Activated T-cell treated with anti-CD3 and anti-CD28 coated beads, Interleukin-2, amount 50 U/mL, for 4 hours (primary cell): Measurements from ENCODE around the gene KIF18A. TPM values are rescaled to one million over a fixed set of nuclear protein-coding genes. Genes with fewer than 3 reads are reported as not detected.

Source experiments
- ATAC-seq, 2 donors: fragments of 200-7000 bp; cut with Tn5 transposase; one replicate each; pipeline ENCODE4 v1.10.0; 2021
- DNase-seq: peaks from one replicate; pipeline ENCODE4 v3.0.0-alpha.2; 2020
- H3K27me3 Mint-ChIP-seq: one replicate; pipeline ENCODE4 v1.8.0; 2021; ENCODE audit warnings: low read depth, mixed read lengths
- H3K36me3 Mint-ChIP-seq: one replicate; pipeline ENCODE4 v1.8.0; 2022; ENCODE audit warnings: mixed read lengths; ENCODE audit not compliant: insufficient read depth
- H3K4me1 Mint-ChIP-seq: one replicate; pipeline ENCODE4 v1.8.0; 2021; ENCODE audit warnings: low read depth, mixed read lengths
- H3K4me3 Mint-ChIP-seq: one replicate; pipeline ENCODE4 v1.8.0; 2021; ENCODE audit warnings: mild to moderate bottlenecking, moderate library complexity, mixed read lengths
- H3K9me3 Mint-ChIP-seq: one replicate; pipeline ENCODE4 v1.8.0; 2021; ENCODE audit warnings: mixed read lengths
- total RNA-seq, 3 donors: library from RNA; stranded (reverse); gene quantifications; one replicate each; pipeline ENCODE4 v1.2.1, GENCODE V29; 2021

Gene KIF18A
- total RNA-seq, 3 donors from 2014 or later = 2.8 to 4.0 (median 2.9) TPM

- ATAC-seq (no peak), DNase-seq (no peak)
- H3K4me1 Mint-ChIP-seq = no peaks in the 10 kb centered on the region
- no peaks in the 10 kb centered on the region for H3K36me3 Mint-ChIP-seq
- no peak overlapping the region for H3K4me3 Mint-ChIP-seq
- H3K9me3 Mint-ChIP-seq = no peaks in the 10 kb centered on the region
- no peaks in the 10 kb centered on the region for H3K27me3 Mint-ChIP-seq
Measured at GRCh38 chr11:28043930-28044709, 63.8 kb downstream of the KIF18A start.

GRCh38 chr11:28040384-28040783 is 67.6 kb downstream of the KIF18A start:
- Mint-ChIP-seq H3K36me3 (peaks cover 1% of the 10 kb centered on the region), H3K4me3 (no peak overlapping the region), H3K27me3 (no peaks in the 10 kb centered on the region), H3K9me3 (no peaks in the 10 kb centered on the region), H3K4me1 (no peaks in the 10 kb centered on the region)
- ATAC-seq (no peak), DNase-seq (no peak)

GRCh38 chr11:28038775-28039174 is 69.2 kb downstream of the KIF18A start:
- no peaks in the 10 kb centered on the region for H3K9me3 Mint-ChIP-seq
- no peak overlapping the region for H3K4me3 Mint-ChIP-seq
- ATAC-seq (no peak), DNase-seq (no peak)
- no peaks in the 10 kb centered on the region for H3K27me3 Mint-ChIP-seq
- peaks cover 1% of the 10 kb centered on the region for H3K36me3 Mint-ChIP-seq
- H3K4me1 Mint-ChIP-seq = no peaks in the 10 kb centered on the region

- ATAC-seq = no peak
- H3K4me1 Mint-ChIP-seq = no peaks in the 10 kb centered on the region
- H3K27me3 Mint-ChIP-seq = no peaks in the 10 kb centered on the region
- DNase-seq = no peak
- H3K9me3 Mint-ChIP-seq = no peaks in the 10 kb centered on the region
- no peak overlapping the region for H3K4me3 Mint-ChIP-seq
- no peaks in the 10 kb centered on the region for H3K36me3 Mint-ChIP-seq
Measured at GRCh38 chr11:28026634-28027290, 81.2 kb downstream of the KIF18A start.

GRCh38 chr11:28017816-28018215 is 90.1 kb downstream of the KIF18A start:
- no peaks in the 10 kb centered on the region for H3K27me3 Mint-ChIP-seq
- H3K4me1 Mint-ChIP-seq = no peaks in the 10 kb centered on the region
- ATAC-seq = no peak
- H3K36me3 Mint-ChIP-seq = no peaks in the 10 kb centered on the region
- no peak overlapping the region for H3K4me3 Mint-ChIP-seq
- DNase-seq = no peak
- H3K9me3 Mint-ChIP-seq = no peaks in the 10 kb centered on the region

- no peak overlapping the region for H3K4me3 Mint-ChIP-seq
- no peaks in the 10 kb centered on the region for H3K36me3 Mint-ChIP-seq
- ATAC-seq (no peak), DNase-seq (no peak)
- H3K9me3 Mint-ChIP-seq = no peaks in the 10 kb centered on the region
- no peaks in the 10 kb centered on the region for H3K27me3 Mint-ChIP-seq
- no peaks in the 10 kb centered on the region for H3K4me1 Mint-ChIP-seq
Measured at GRCh38 chr11:28011813-28012212, 96.1 kb downstream of the KIF18A start.

GRCh38 chr11:28009996-28010395 is 98.0 kb downstream of the KIF18A start:
- H3K27me3 Mint-ChIP-seq = no peaks in the 10 kb centered on the region
- DNase-seq (no peak), ATAC-seq (no peak)
- no peaks in the 10 kb centered on the region for H3K4me1 Mint-ChIP-seq
- H3K36me3 Mint-ChIP-seq = no peaks in the 10 kb centered on the region
- H3K9me3 Mint-ChIP-seq = no peaks in the 10 kb centered on the region
- no peak overlapping the region for H3K4me3 Mint-ChIP-seq

GRCh38 chr11:28009388-28009787 is 98.6 kb downstream of the KIF18A start:
- Mint-ChIP-seq H3K27me3 (no peaks in the 10 kb centered on the region), H3K4me3 (no peak overlapping the region), H3K9me3 (no peaks in the 10 kb centered on the region), H3K36me3 (no peaks in the 10 kb centered on the region), H3K4me1 (no peaks in the 10 kb centered on the region)
- DNase-seq (no peak), ATAC-seq (no peak)

- Mint-ChIP-seq H3K9me3 (peaks cover 30% of the 10 kb centered on the region), H3K36me3 (no peaks in the 10 kb centered on the region), H3K4me3 (no peak overlapping the region), H3K27me3 (no peaks in the 10 kb centered on the region), H3K4me1 (no peaks in the 10 kb centered on the region)
- DNase-seq (no peak), ATAC-seq (no peak)
Measured at GRCh38 chr11:28003615-28004014, 104.3 kb downstream of the KIF18A start.

GRCh38 chr11:27998552-27998951 is 109.4 kb downstream of the KIF18A start:
- DNase-seq = no peak
- no peaks in the 10 kb centered on the region for H3K27me3 Mint-ChIP-seq
- H3K4me3 Mint-ChIP-seq = no peak overlapping the region
- H3K4me1 Mint-ChIP-seq = no peaks in the 10 kb centered on the region
- peaks cover 31% of the 10 kb centered on the region for H3K9me3 Mint-ChIP-seq
- no peaks in the 10 kb centered on the region for H3K36me3 Mint-ChIP-seq
- peak in 1 of 2 donors; percentile 18 for ATAC-seq

- Mint-ChIP-seq H3K36me3 (no peaks in the 10 kb centered on the region), H3K9me3 (peaks cover 22% of the 10 kb centered on the region), H3K4me3 (no peak overlapping the region), H3K4me1 (no peaks in the 10 kb centered on the region), H3K27me3 (no peaks in the 10 kb centered on the region)
- DNase-seq (no peak), ATAC-seq (no peak)
Measured at GRCh38 chr11:27997344-27997743, 110.6 kb downstream of the KIF18A start.

- no peak overlapping the region for H3K4me3 Mint-ChIP-seq
Measured at GRCh38 chr11:27996066-27996465, 111.9 kb downstream of the KIF18A start.

GRCh38 chr11:27995083-27995482 is 112.9 kb downstream of the KIF18A start:
- ATAC-seq (no peak), DNase-seq (no peak)
- Mint-ChIP-seq H3K9me3 (peaks cover 9% of the 10 kb centered on the region), H3K4me3 (no peak overlapping the region), H3K36me3 (no peaks in the 10 kb centered on the region), H3K27me3 (no peaks in the 10 kb centered on the region), H3K4me1 (no peaks in the 10 kb centered on the region)

More at GRCh38 chr11:27996066-27996465, 111.9 kb downstream of the KIF18A start:
- no peaks in the 10 kb centered on the region for H3K4me1 Mint-ChIP-seq
- DNase-seq = no peak
- H3K36me3 Mint-ChIP-seq = no peaks in the 10 kb centered on the region
- peaks cover 13% of the 10 kb centered on the region for H3K9me3 Mint-ChIP-seq
- ATAC-seq = no peak
- H3K27me3 Mint-ChIP-seq = no peaks in the 10 kb centered on the region

- Mint-ChIP-seq H3K36me3 (no peaks in the 10 kb centered on the region), H3K4me3 (no peak overlapping the region), H3K27me3 (no peaks in the 10 kb centered on the region), H3K4me1 (no peaks in the 10 kb centered on the region), H3K9me3 (no peaks in the 10 kb centered on the region)
- no peak for ATAC-seq
- no peak for DNase-seq
Measured at GRCh38 chr11:27991736-27992135, 116.2 kb downstream of the KIF18A start.

- ATAC-seq = no peak
- H3K36me3 Mint-ChIP-seq = no peaks in the 10 kb centered on the region
- no peaks in the 10 kb centered on the region for H3K27me3 Mint-ChIP-seq
- DNase-seq = no peak
- no peaks in the 10 kb centered on the region for H3K4me1 Mint-ChIP-seq
- no peak overlapping the region for H3K4me3 Mint-ChIP-seq
- H3K9me3 Mint-ChIP-seq = no peaks in the 10 kb centered on the region
Measured at GRCh38 chr11:27977527-27977926, 130.4 kb downstream of the KIF18A start.
